HEK293 (cell line): ENCODE measurements around the gene PARP1.

ENCODE experiments used
- YY1 ChIP-seq: fragments of 450-650 bp; formaldehyde crosslinking; IDR thresholded peaks from 2 replicates; pipeline ENCODE4 v1.5.1; 2018; ENCODE audit warnings: missing biosample characterization, missing genetic modification characterization
- ZBTB7A ChIP-seq: fragments of 450-650 bp; formaldehyde crosslinking; IDR thresholded peaks from 2 replicates; pipeline ENCODE4 v1.5.1; 2016; ENCODE audit warnings: low read depth, missing biosample characterization, missing genetic modification characterization
- ZNF677 ChIP-seq: fragments of 450-650 bp; IDR thresholded peaks from 2 replicates; pipeline ENCODE4 v1.5.0; 2018; ENCODE audit warnings: missing biosample characterization, mild to moderate bottlenecking, missing genetic modification characterization, moderate library complexity

GRCh38 chr1:226404904-226405222 is 3.0 kb downstream of the PARP1 start:
- TF ChIP-seq ZNF677 (tag by site-specific recombination) (no peak), YY1 (tag by site-specific recombination) (no peak), ZBTB7A (tag by site-specific recombination) (no peak)
